GM19238 (cell line): ENCODE data around the gene RBM46.
A peak's percentile ranks its signal among the peaks of the same experiment; 100 is the strongest.

ENCODE experiments used
- DNase-seq: peaks from one replicate; pipeline ENCODE4 v3.0.0; 2011; ENCODE audit warnings: low spot score; ENCODE audit not compliant: insufficient read length

RBM46 gene

DNA sequence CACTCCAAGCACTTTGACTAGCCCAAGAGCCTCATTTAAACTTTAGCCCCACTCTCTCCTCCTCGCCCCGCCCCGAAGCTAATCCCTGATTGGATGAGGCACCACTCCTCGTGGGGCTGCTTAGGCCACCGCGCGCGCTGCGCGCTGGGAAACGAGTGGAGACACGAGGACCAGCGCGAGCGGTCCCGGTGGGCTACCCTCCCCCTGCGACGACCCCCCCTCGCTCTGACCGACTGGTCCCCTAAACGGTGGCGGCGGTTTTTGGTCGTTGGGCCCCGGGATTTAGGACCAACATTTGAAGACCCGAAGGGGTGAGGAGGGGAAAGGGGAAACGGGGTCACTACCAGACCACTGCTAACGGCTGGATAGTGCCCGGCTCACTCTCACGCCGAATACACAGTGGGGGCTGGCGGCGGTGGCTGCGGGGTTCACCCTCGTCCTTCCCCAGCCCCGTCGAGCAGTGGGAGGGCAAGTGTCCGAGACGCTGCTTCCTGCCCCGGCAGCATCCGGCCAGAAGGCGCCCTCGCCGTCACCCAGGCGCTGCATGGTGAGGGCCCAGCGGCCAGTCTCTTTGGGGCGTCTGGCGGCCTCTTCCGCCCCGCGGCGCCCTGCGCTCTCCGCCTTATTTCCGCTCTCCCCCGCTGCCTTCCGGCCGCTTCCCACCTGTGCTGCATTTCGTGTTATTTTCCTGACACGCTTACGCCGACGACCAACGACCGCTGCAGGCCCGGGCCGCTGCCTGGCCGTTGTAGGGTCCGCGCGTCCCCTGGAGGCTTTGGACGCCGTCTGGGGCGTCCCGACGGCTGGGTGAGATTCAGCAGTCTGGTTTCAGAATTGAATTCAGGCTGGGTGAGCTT is at the start of gene RBM46:
Gene RBM46, plus strand, starts transcription at position 147 of the 857 bp plus-strand sequence. CDS start 15,481 bp downstream, outside the sequence.
- no peak for DNase-seq

DNA sequence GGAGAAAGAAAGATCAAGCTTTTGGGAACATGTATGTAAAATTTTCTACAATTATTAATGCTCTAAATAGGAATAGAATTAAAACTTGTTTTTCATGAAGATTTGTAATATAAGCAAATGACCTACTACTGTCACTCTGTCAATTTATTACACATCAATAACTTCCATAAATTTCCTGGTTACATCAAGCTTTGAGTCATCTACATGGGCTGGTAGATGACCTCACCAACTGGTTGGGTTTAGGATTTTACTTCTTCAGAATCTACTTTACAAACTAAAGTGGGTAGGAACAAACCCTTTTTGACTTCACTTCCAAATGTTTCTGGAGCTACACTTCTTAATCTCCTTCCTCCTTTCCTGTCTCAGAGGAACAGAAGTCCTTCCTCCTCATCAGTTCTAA is 49.3 kb upstream of the RBM46 start:
- no peak for DNase-seq

GRCh38 chr4:154732669-154733068 is 48.4 kb upstream of the RBM46 start:
- DNase-seq = no peak

- no peak for DNase-seq
These were observed 44.3 kb upstream of the RBM46 start for GRCh38 chr4:154736770-154737169.

- DNase-seq = no peak
These were observed 42.6 kb upstream of the RBM46 start for GRCh38 chr4:154738426-154738825.

- no peak for DNase-seq
These were observed 42.0 kb upstream of the RBM46 start for GRCh38 chr4:154739111-154739510.

GRCh38 chr4:154740462-154740861 is 40.6 kb upstream of the RBM46 start:
- DNase-seq = no peak

GRCh38 chr4:154741131-154741665 is 39.9 kb upstream of the RBM46 start:
- no peak for DNase-seq

DNA sequence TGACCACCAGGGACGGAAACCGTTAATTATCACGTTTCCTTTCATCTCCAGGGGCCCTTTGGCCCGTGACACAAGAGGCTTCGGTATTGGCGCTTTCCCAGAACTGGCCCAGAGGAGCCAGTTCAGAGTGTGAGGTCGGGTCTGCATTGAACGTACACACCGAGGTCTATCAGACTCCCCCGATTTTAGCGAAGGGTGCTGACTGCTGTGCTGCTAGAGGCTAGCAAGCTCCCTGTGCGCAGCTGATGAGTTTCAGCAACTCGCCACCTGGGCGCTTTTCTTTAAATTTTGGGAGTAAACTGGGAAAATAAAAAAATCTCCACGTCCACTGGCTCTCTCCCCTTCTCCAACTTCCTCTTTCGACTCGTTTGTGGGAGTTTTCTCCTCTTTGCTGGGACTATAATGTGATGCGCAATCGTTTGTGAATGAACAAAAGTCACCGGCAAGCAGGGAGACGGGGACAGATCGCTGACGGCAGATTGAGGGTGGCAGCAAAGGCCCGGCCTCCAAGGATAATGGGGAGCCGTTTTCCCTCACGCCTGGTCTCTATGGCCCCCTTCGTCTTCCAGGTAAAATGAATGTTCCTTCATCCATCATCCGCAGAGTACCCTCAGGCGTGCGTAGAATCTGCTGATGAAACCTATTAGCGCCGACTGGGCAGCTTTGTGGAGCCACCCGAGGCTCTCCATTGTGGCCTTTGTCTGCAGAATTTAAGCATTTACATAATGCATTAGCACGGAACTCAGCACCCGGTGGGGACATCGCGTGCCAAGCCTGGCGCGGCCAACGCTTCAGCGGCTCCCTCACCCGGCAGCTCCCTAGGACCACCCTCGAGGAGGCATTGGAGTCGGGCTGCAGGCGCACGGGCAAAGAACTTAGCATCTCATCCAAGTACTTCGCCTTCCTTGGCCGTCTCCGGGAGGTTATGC is 38.9 kb upstream of the RBM46 start:
- DNase-seq = no peak

DNA sequence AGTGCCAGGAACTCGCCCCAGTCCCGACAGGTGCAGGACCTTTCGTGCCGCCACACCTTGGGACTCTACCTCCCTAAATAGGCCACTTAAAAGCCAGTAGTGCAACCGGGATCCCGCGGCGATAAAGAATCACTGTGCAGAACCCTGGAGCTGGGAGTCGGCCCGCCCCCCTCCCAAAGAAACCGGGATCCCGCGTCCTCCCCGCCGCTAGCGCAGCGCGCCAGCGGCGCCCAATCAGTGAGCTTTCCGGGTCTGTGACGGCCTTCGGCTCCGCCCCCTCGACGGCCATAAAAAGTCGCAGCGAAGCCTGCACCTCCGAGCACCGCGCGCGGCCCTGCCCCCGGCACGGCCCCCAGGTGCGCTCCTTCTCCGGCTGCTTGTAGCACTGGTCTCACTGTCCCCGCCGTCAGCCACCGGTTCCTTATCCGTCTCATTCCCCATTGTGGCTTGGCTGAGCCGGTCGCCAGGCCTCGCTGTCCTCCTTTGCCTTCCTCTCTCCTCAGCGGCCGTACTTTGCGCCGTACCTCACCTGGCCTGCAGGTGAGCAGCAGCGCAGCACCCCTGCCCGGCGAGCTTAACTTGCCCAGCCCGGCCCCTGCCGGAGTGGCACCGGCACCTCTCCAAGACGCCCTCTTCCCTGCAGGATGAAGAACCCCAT is 37.3 kb upstream of the RBM46 start, which contains the start of gene LRAT:
Gene LRAT, plus strand, starts transcription at position 318 of the 658 bp plus-strand sequence. Its CDS starts 327 bp downstream, at position 645.
- DNase-seq = peak; percentile 20

DNA sequence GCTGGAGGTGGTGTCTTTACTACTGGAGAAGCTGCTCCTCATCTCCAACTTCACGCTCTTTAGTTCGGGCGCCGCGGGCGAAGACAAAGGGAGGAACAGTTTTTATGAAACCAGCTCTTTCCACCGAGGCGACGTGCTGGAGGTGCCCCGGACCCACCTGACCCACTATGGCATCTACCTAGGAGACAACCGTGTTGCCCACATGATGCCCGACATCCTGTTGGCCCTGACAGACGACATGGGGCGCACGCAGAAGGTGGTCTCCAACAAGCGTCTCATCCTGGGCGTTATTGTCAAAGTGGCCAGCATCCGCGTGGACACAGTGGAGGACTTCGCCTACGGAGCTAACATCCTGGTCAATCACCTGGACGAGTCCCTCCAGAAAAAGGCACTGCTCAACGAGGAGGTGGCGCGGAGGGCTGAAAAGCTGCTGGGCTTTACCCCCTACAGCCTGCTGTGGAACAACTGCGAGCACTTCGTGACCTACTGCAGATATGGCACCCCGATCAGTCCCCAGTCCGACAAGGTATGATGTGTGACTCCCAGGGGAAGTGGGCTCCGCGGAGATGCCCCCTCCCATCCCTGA is 36.6 kb upstream of the RBM46 start:
- DNase-seq = no peak

DNA sequence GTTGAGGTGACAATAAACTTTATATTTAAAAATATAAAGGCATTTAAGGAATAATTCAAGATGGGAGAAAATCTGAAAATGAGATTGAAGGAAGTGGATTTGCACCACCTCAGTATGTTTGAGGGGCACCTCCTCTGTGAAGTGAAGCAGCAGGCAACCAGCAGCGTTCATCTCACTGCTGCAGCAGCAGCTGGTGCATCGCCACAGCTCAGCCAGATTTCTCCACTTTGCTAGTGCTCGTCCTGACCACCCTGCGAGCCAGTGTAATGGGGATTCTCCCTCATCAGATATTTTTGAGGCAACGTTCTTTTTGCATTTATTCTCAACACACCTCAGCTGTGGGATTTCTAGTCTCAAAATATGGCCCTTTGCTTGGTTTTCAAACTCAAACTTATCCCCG is 23.4 kb upstream of the RBM46 start:
- no peak for DNase-seq

GRCh38 chr4:154760895-154761294 is 20.2 kb upstream of the RBM46 start:
- no peak for DNase-seq

GRCh38 chr4:154778264-154778663 is 2.8 kb upstream of the RBM46 start:
- DNase-seq = no peak

GRCh38 chr4:154779362-154779947 is 1.6 kb upstream of the RBM46 start:
- DNase-seq = no peak

DNA sequence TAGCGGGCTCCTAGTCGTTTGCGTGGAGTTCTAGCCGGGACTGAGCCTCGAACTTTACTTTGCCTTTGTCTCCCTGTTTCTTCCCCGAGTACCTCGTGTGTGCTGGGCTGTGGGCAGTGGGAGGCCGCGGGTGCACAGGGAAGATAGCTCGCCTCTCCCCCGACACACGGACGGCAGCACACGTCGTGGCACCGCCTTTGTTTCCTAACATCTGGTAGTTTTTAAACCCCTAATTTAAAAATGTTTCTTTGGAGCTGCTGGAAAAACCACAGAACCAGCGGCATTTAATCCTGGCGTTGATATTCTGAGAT is 866 bp downstream of the RBM46 start:
- DNase-seq = no peak

DNA sequence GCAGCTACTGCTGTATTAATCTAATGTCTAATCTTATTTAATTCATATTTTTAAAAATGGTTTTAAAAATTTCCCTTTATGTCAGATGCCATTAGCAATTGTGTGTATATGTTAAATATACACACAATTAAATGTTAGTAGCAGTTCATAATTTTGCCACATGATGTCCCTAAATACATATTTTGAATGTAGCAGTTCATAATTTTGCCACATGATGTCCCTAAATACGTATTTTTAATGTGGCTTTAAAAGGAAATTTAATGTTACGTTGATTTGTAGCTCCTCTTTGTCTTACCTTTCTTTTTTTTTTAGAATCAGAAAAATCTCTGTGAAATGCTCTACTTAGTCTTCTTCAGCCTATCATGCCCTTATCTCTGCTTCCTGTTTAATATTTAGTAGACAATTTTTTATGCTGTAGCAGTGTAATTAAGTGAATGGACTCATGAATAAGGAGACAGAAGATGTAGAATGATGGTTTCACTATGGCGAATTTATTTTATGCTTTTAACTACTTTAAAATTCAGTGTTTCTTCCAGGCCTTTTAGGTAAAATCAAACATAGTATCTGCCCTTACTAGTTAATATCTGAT is 26.1 kb downstream of the RBM46 start:
- no peak for DNase-seq

DNA sequence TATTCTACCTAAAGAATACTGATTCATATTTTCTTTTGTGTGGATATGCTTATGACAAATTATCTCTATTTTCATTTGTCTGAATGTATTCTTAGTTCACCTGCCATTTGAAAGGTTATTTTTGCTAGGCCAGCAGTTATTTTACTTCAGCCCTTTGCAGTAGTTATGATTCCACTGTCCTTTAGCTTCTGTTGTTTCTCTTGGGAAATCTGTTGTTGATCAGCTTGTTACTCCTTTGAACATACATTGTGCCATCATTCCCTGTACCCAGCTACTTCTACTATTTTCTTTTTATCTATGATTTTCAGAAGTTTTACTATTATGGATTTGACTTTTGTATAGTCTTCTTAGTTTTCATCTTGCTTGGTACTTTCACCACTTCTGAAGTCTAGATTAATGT is 37.2 kb downstream of the RBM46 start:
- DNase-seq = no peak

DNA sequence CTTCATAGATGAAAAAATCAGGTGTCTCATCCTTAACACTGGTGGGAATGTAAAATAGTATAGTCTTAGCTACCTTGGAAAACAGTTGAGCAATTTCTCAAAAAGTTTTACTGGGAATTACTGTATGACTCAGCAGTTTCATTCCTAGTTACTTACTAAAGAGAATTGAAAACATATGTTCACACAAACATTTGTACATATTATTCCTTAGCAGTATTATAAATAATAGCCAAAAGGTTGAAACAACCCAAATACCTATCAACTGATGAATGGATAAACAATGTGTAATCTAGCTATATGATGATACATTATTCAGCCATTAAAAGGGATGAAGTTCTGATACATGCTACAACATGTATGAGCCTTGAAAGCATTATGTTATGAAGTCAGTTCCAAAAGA is 41.7 kb downstream of the RBM46 start:
- no peak for DNase-seq

- DNase-seq = no peak
These were observed 55.0 kb downstream of the RBM46 start for GRCh38 chr4:154836030-154836429.
